T-cell (primary cell): ENCODE results near the gene BBLN. TPM values are rescaled to one million over a fixed set of nuclear protein-coding genes. Genes with fewer than 3 reads are reported as not detected.
A peak's percentile ranks its signal among the peaks of the same experiment; 100 is the strongest.

Experiments
- ATAC-seq, 4 experiments: fragments of 200-7000 bp in 3 of 4; fragments of 150-1000 bp in 1 of 4; cut with Tn5 transposase; replicated peaks in 1 of 4; 1 replicate in 3 of 4; 2 replicates in 1 of 4; pipeline ENCODE4 v1.10.0; 2021; ENCODE audit warnings: moderate library complexity in 3 of 4, mild to moderate bottlenecking in 2 of 4, moderate number of reproducible peaks in 1 of 4
- CTCF ChIA-PET, 2 donors: fragments of 300-600 bp; sonication (Branson Sonifier 250); formaldehyde crosslinking; loops; one replicate each; lab custom pipeline; 2022; ENCODE audit warnings: antibody characterized with exemption in 2 of 2; lab: Charles Lee
- POLR2A ChIA-PET, 2 donors: fragments of 300-600 bp; sonication (Branson Sonifier 250); formaldehyde crosslinking; loops; one replicate each; lab custom pipeline; 2022; ENCODE audit warnings: antibody characterized with exemption in 2 of 2; lab: Charles Lee
- DNase-seq, 35 experiments: peaks; one replicate each; pipeline versions ENCODE4 v3.0.0 to v3.0.0-alpha.2; 2013 to 2023
- H3K27ac ChIP-seq: one replicate; pipeline ENCODE4 v1.5.1; 2013; ENCODE audit warnings: low read length
- H3K27me3 ChIP-seq, 2 experiments: replicated peaks in 1 of 2; 1 replicate in 1 of 2; 2 replicates in 1 of 2; pipeline versions ENCODE4 v1.6.1 to v1.7.0; 2013; ENCODE audit warnings: low read length in 1 of 2, mixed read lengths in 1 of 2; ENCODE audit not compliant: control insufficient read depth in 2 of 2, insufficient read depth in 2 of 2; ENCODE audit errors: extremely low read depth in 1 of 2
- H3K36me3 ChIP-seq, 2 donors: 1 replicate in 1 of 2; 2 replicates in 1 of 2; pipeline versions ENCODE4 v1.6.1 to v1.7.0; 2013; ENCODE audit warnings: low read length in 1 of 2; ENCODE audit not compliant: control insufficient read depth in 2 of 2, insufficient read depth in 1 of 2; ENCODE audit errors: extremely low read depth in 1 of 2
- H3K4me1 ChIP-seq, 2 experiments: 1 replicate in 1 of 2; 2 replicates in 1 of 2; pipeline versions ENCODE4 v1.6.1 to v1.7.0; 2013; ENCODE audit warnings: low read length in 2 of 2, mixed read lengths in 1 of 2; ENCODE audit not compliant: insufficient read depth in 2 of 2, control insufficient read depth in 1 of 2; ENCODE audit errors: extremely low read depth in 1 of 2
- H3K4me3 ChIP-seq, 2 donors: 1 replicate in 1 of 2; 2 replicates in 1 of 2; pipeline versions ENCODE4 v1.5.1 to v1.7.0; 2013; ENCODE audit warnings: mild to moderate bottlenecking in 2 of 2, low read length in 1 of 2, moderate library complexity in 1 of 2; ENCODE audit not compliant: control insufficient read depth in 1 of 2; ENCODE audit errors: extremely low read depth in 1 of 2
- H3K9me3 ChIP-seq: 2 replicates; pipeline ENCODE4 v1.7.0; 2013
- H3K27ac Mint-ChIP-seq, 2 donors: one replicate each; pipeline ENCODE4 v1.8.0; 2020 to 2021; ENCODE audit warnings: mild to moderate bottlenecking in 2 of 2, mixed read lengths in 2 of 2
- H3K27me3 Mint-ChIP-seq, 2 donors: one replicate each; pipeline ENCODE4 v1.8.0; 2021 to 2022; ENCODE audit warnings: mixed read lengths in 2 of 2
- H3K36me3 Mint-ChIP-seq: one replicate; pipeline ENCODE4 v1.8.0; 2021; ENCODE audit warnings: mixed read lengths
- H3K4me1 Mint-ChIP-seq, 3 donors: one replicate each; pipeline ENCODE4 v1.8.0; 2020 to 2022; ENCODE audit warnings: mixed read lengths in 3 of 3, mild to moderate bottlenecking in 1 of 3
- H3K4me3 Mint-ChIP-seq, 3 donors: one replicate each; pipeline ENCODE4 v1.8.0; 2020 to 2022; ENCODE audit warnings: mild to moderate bottlenecking in 3 of 3, mixed read lengths in 3 of 3, moderate library complexity in 3 of 3
- H3K9me3 Mint-ChIP-seq, 3 donors: one replicate each; pipeline ENCODE4 v1.8.0; 2020 to 2022; ENCODE audit warnings: mixed read lengths in 3 of 3
- WGBS: methylation state at CpG from one replicate; pipeline ENCODE4 v1.1.5; 2013; ENCODE audit warnings: missing lambda C conversion rate; ENCODE audit not compliant: insufficient coverage; 5-methylcytosine and 5-hydroxymethylcytosine counted together
- total RNA-seq, 35 experiments: library from RNA in 6 of 35; stranded (reverse) in 6 of 35; fragments of 120-200 nt in 1 of 35; gene quantifications; one replicate each; pipeline versions ENCODE4 v1.2.1 to v1.2.4 and lab custom pipeline; 2013 to 2026

BBLN gene
- total RNA-seq, 5 donors from 2014 or later (not counting 1 experiment from before 2014, with no cell fraction given), result 50.0 to 85.9 (median 81.4) TPM

GRCh38 chr9:128144239-128145181 is 15.6 kb upstream of the BBLN start:
- H3K27ac ChIP-seq, result no peak overlapping the region
- H3K36me3 ChIP-seq, result no peaks in the 10 kb centered on the region
- peaks cover 16 to 18% (median 18%) of the 10 kb centered on the region in 3 donors for H3K4me1 Mint-ChIP-seq
- H3K4me3 ChIP-seq, result no peak overlapping the region
- H3K4me3 Mint-ChIP-seq, result no peak overlapping the region
- H3K27me3 ChIP-seq, result peaks cover 0 to 3% of the 10 kb centered on the region in 2 experiments
- H3K27me3 Mint-ChIP-seq, result no peaks in the 10 kb centered on the region
- ChIA-PET POLR2A (interaction anchor here in 1 of 2 donors (0.5 kb wide), 1 partner anchor 1165 kb away, joined by 3 read pairs; no protein-coding TSS in a partner anchor), CTCF (no interaction called here)
- H3K27ac Mint-ChIP-seq, result no peak overlapping the region
- ATAC-seq, result no peak
- peaks cover 9 to 16% of the 10 kb centered on the region in 2 experiments for H3K4me1 ChIP-seq
- 89% methylated on average over 15 of the region's 22 CpGs for WGBS
- DNase-seq, result no peak
- H3K9me3 Mint-ChIP-seq, result no peaks in the 10 kb centered on the region
- no peaks in the 10 kb centered on the region for H3K9me3 ChIP-seq
- H3K36me3 Mint-ChIP-seq, result no peaks in the 10 kb centered on the region

GRCh38 chr9:128145536-128145935 is 14.5 kb upstream of the BBLN start:
- peaks cover 18 to 23% (median 20%) of the 10 kb centered on the region in 3 donors for H3K4me1 Mint-ChIP-seq
- DNase-seq, result no peak
- POLR2A ChIA-PET, result no interaction called here
- no peak for ATAC-seq
- no peaks in the 10 kb centered on the region for H3K9me3 Mint-ChIP-seq
- no peak overlapping the region for H3K4me3 Mint-ChIP-seq
- Histone ChIP-seq H3K9me3 (no peaks in the 10 kb centered on the region), H3K4me3 (no peak overlapping the region), H3K36me3 (no peaks in the 10 kb centered on the region), H3K27me3 (peaks cover 0 to 9% of the 10 kb centered on the region in 2 experiments), H3K27ac (no peak overlapping the region), H3K4me1 (peaks cover 9 to 19% of the 10 kb centered on the region in 2 experiments)
- CTCF ChIA-PET, result no interaction called here
- no peak overlapping the region for H3K27ac Mint-ChIP-seq
- H3K36me3 Mint-ChIP-seq, result no peaks in the 10 kb centered on the region
- no peaks in the 10 kb centered on the region for H3K27me3 Mint-ChIP-seq
- 71% methylated on average over 8 of the region's 8 CpGs for WGBS

GRCh38 chr9:128145951-128146351 is 14.1 kb upstream of the BBLN start:
- no peaks in the 10 kb centered on the region for H3K36me3 Mint-ChIP-seq
- no peaks in the 10 kb centered on the region for H3K9me3 Mint-ChIP-seq
- H3K27ac Mint-ChIP-seq, result no peak overlapping the region
- H3K4me3 ChIP-seq, result no peak overlapping the region
- H3K36me3 ChIP-seq, result no peaks in the 10 kb centered on the region
- H3K27me3 ChIP-seq, result peaks cover 0 to 14% of the 10 kb centered on the region in 2 experiments
- DNase-seq (no peak), ATAC-seq (no peak)
- 83% methylated on average over 12 of the region's 13 CpGs for WGBS
- no peaks in the 10 kb centered on the region for H3K9me3 ChIP-seq
- no peaks in the 10 kb centered on the region for H3K27me3 Mint-ChIP-seq
- H3K4me1 Mint-ChIP-seq, result peaks cover 18 to 27% (median 20%) of the 10 kb centered on the region in 3 donors
- ChIA-PET CTCF (no interaction called here), POLR2A (no interaction called here)
- H3K4me1 ChIP-seq, result peaks cover 9 to 20% of the 10 kb centered on the region in 2 experiments
- H3K27ac ChIP-seq, result no peak overlapping the region
- no peak overlapping the region for H3K4me3 Mint-ChIP-seq

DNA sequence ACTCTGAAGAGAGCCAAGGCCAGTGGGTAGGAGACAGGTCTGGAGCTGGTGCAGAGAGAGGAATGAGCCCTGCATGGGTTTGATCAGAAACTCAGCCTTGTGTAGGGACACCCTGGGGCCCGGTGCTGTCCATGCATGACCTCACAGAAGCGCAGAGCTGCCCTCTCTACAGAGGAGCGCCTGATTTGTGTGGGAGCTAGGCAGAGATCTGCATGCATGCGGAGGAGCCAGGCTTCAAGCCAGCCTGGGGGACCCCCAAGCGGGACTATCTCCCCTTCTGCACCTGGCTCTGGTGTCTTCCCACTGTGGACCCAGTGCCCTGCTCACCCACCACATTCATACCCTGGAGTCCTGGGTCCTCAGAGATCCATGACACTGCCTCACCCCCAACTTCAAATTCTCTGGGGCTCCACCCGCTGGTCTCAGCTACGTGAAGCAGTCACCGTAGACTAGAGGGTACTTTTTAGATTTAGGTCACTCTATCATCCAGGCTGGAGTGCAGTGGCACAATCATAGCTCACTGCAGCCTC is 13.4 kb upstream of the BBLN start:
- Histone ChIP-seq H3K9me3 (no peaks in the 10 kb centered on the region), H3K27me3 (peaks cover 0 to 15% of the 10 kb centered on the region in 2 experiments), H3K36me3 (no peaks in the 10 kb centered on the region), H3K4me1 (peaks cover 9 to 19% of the 10 kb centered on the region in 2 experiments), H3K4me3 (no peak overlapping the region), H3K27ac (no peak overlapping the region)
- Mint-ChIP-seq H3K36me3 (no peaks in the 10 kb centered on the region), H3K27me3 (no peaks in the 10 kb centered on the region), H3K4me3 (no peak overlapping the region), H3K4me1 (peaks cover 17 to 28% (median 20%) of the 10 kb centered on the region in 3 donors), H3K27ac (no peak overlapping the region), H3K9me3 (no peaks in the 10 kb centered on the region)
- 82% methylated on average over 7 of the region's 8 CpGs for WGBS
- ChIA-PET CTCF (no interaction called here), POLR2A (no interaction called here)
- ATAC-seq (no peak), DNase-seq (no peak)

DNA sequence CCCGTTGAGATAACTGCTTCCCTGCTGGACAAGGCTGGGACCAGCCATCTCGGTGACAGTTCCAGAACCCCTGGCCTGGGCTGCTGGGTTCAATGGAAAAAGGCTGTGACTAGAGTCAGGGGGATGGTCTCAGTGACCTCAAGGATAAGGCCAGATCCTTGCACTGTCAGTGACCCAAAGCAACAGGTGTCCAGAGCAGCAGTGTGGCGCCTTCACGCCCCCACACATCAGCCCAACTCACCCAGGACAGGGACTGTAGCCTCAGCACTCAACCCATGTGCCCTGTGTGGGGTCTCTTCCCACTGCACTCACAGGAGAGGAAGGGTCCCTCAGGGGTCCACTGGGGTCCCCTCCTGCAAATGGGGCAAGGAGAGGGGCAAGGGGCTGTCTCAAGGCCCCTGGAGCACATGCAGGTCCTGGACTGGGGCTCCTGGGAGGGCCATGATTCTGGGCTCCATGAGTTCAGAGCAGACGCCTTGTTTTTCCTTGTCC is 11.5 kb upstream of the BBLN start:
- CTCF ChIA-PET, result no interaction called here
- H3K4me1 ChIP-seq, result peaks cover 0 to 5% of the 10 kb centered on the region in 2 experiments
- no peaks in the 10 kb centered on the region for H3K36me3 ChIP-seq
- H3K27ac ChIP-seq, result no peak overlapping the region
- no peaks in the 10 kb centered on the region for H3K9me3 Mint-ChIP-seq
- peaks cover 1 to 12% (median 6%) of the 10 kb centered on the region in 3 donors for H3K4me1 Mint-ChIP-seq
- ATAC-seq (no peak), DNase-seq (no peak)
- H3K27ac Mint-ChIP-seq, result no peak overlapping the region
- H3K4me3 Mint-ChIP-seq, result no peak overlapping the region
- WGBS, result 96% methylated on average over 2 of the region's 5 CpGs
- no peaks in the 10 kb centered on the region for H3K36me3 Mint-ChIP-seq
- POLR2A ChIA-PET, result no interaction called here
- H3K4me3 ChIP-seq, result no peak overlapping the region
- no peaks in the 10 kb centered on the region for H3K9me3 ChIP-seq
- H3K27me3 Mint-ChIP-seq, result no peaks in the 10 kb centered on the region
- peaks cover 0 to 17% of the 10 kb centered on the region in 2 experiments for H3K27me3 ChIP-seq

- Mint-ChIP-seq H3K9me3 (no peaks in the 10 kb centered on the region), H3K27ac (peak within 1 kb of the TSS in 1 of 2 donors; percentile 28), H3K4me3 (no peak within 1 kb of the TSS), H3K27me3 (no peaks in the 10 kb centered on the region), H3K36me3 (no peaks in the 10 kb centered on the region), H3K4me1 (peaks cover 0 to 10% (median 4%) of the 10 kb centered on the region in 3 donors)
- Histone ChIP-seq H3K4me3 (no peak within 1 kb of the TSS), H3K27me3 (peaks cover 0 to 17% of the 10 kb centered on the region in 2 experiments), H3K4me1 (peaks cover 0 to 5% of the 10 kb centered on the region in 2 experiments), H3K9me3 (no peaks in the 10 kb centered on the region), H3K27ac (no peak within 1 kb of the TSS), H3K36me3 (no peaks in the 10 kb centered on the region)
- CTCF ChIA-PET, result no interaction called here
- no peak for ATAC-seq
- 91% methylated on average over 9 of the region's 9 CpGs for WGBS
- no peak for DNase-seq
- POLR2A ChIA-PET, result no interaction called here
These were observed 10.9 kb upstream of the BBLN start, which contains the start of gene LCN2 for GRCh38 chr9:128149001-128149701. LCN2 (plus strand) TSS chr9:128149453; CDS start chr9:128149526, 73 bp downstream.
